GM21723 (cell line): ENCODE measurements around the gene CPEB4.
A peak's percentile ranks its signal among the peaks of the same experiment; 100 is the strongest.

Experiments
- ATAC-seq: cut with Tn5 transposase; IDR thresholded peaks from one replicate; pipeline ENCODE4 v1.9.1; 2021; ENCODE audit warnings: mild to moderate bottlenecking, moderate library complexity; ENCODE audit not compliant: unreplicated experiment

CPEB4 gene

GRCh38 chr5:173887610-173888472 lies at the start of gene CPEB4:
CPEB4 (plus strand) TSS chr5:173888349; CDS start chr5:173889734, 1,385 bp downstream.
- ATAC-seq: peak; percentile 91

- no peak for ATAC-seq
Measured at GRCh38 chr5:173839117-173839713, 48.9 kb upstream of the CPEB4 start.

GRCh38 chr5:173840111-173840983 lies 47.8 kb upstream of the CPEB4 start:
- no peak for ATAC-seq

- no peak for ATAC-seq
Measured at GRCh38 chr5:173841710-173842109, 46.4 kb upstream of the CPEB4 start.

- ATAC-seq: no peak
Measured at GRCh38 chr5:173843794-173844193, 44.4 kb upstream of the CPEB4 start.

GRCh38 chr5:173845321-173845720 lies 42.8 kb upstream of the CPEB4 start:
- ATAC-seq: no peak

GRCh38 chr5:173846929-173847501 lies 41.1 kb upstream of the CPEB4 start:
- no peak for ATAC-seq

GRCh38 chr5:173848986-173849596 lies 39.1 kb upstream of the CPEB4 start:
- no peak for ATAC-seq

- ATAC-seq: no peak
Measured at GRCh38 chr5:173849908-173850307, 38.2 kb upstream of the CPEB4 start.

- no peak for ATAC-seq
Measured at GRCh38 chr5:173850659-173851058, 37.5 kb upstream of the CPEB4 start.

- no peak for ATAC-seq
Measured at GRCh38 chr5:173851595-173852243, 36.4 kb upstream of the CPEB4 start.

- no peak for ATAC-seq
Measured at GRCh38 chr5:173852790-173853359, 35.3 kb upstream of the CPEB4 start.

GRCh38 chr5:173853370-173854131 lies 34.6 kb upstream of the CPEB4 start:
- no peak for ATAC-seq

- ATAC-seq: no peak
Measured at GRCh38 chr5:173855162-173855994, 32.8 kb upstream of the CPEB4 start.

- ATAC-seq: no peak
Measured at GRCh38 chr5:173855995-173856656, 32.0 kb upstream of the CPEB4 start.

GRCh38 chr5:173857234-173857633 lies 30.9 kb upstream of the CPEB4 start:
- no peak for ATAC-seq

- ATAC-seq: no peak
Measured at GRCh38 chr5:173858021-173858669, 30.0 kb upstream of the CPEB4 start.
